Measurements from ENCODE around the gene FBN2.

GRCh38 chr5:128252196-128252595 is 285.8 kb downstream of the FBN2 start:
- TF ChIP-seq CTCF (IDR thresholded peaks at IDR 0.05) (no peak), POLR2A (IDR thresholded peaks at IDR 0.05) (no peak)
